Endometrial microvascular endothelial cells (primary cell): Measurements from ENCODE around the gene USP15. TPM values are rescaled to one million over a fixed set of nuclear protein-coding genes. Genes with fewer than 3 reads are reported as not detected.
"Not testable (repeated sequence)": the region's sequence is repeated elsewhere in the genome, so short reads cannot be mapped to it uniquely, and the experiment has no call there.

Source experiments
- in situ Hi-C: cut with HindIII; loops from 2 replicates; pipeline ENCODE4 v1.10.0; 2017; ENCODE audit warnings: low sequenced_read_pairs, low pct_unique_long_range_greater_than_20kb; ENCODE audit errors: inconsistent ontology term
- total RNA-seq: library from RNA; depleted of rRNA; stranded (reverse); fragments of >200 nt; gene quantifications from one replicate; pipeline ENCODE4 v1.2.3, GENCODE V29; 2015; ENCODE audit errors: inconsistent ontology term

USP15 gene
- total RNA-seq, 1 donor from 2014 or later, result 35.3 TPM

DNA sequence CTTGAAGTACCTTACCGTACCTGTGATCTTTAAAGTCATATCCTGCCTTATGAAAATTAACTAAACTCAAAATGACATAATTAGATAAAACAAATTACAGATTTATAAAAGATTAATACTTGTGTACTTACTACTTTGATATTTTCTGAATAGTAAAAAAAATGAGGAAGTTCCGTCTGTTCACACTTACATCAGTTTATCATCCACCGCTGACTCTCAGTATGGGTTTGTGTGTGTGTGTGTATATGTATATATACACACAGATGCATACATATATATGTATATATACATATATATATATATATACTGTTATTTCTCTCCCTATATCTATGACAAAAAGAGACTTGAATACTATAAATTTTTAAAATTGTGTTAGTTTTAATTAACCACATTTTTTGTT, 141.4 kb downstream of the USP15 start:
- in situ Hi-C loops, result no loop called here

DNA sequence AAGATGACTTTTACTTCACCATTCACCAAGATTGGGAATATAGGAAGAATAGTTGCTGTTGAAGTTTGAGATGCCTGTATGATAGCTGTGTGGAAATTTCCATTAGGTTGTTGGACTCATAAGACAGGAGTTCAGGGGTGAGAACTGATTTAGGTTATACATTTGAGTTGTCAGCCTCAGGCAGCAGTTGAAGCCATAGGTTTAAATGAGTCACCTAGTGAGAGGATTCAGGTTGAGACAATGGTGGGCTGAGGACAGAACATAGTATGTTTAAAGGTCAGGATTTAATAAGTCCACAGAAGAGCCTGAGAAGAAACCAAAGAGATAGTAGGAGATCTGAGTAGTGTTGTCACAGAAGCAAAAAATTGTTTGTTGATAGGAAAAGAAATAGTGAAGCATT, 142.8 kb downstream of the USP15 start:
- in situ Hi-C loops, result no loop called here

- in situ Hi-C loops, result no loop called here
Measured at GRCh38 chr12:62407587-62407986, 147.4 kb downstream of the USP15 start.

DNA sequence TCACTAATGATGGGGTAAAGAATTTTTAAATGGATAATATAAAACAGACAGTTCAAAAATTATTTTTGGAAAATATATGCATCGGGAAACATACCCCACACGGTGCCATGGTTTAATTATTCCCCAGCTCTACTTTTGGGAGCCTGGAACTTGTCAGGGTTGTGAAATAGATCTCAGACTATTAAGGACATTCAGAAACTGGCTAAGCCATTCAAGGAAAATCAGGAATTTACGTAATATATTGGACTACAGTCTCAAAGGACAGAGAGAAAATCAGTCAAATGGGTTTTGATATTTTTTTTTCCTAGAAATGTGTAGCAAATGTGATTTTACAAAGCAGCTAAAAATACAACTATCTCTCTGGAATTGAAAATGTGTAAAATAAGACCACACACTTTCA, 148.9 kb downstream of the USP15 start:
- in situ Hi-C loops, result no loop called here

- in situ Hi-C loops, result no loop called here
Measured at GRCh38 chr12:62414180-62414579, 154.0 kb downstream of the USP15 start.

DNA sequence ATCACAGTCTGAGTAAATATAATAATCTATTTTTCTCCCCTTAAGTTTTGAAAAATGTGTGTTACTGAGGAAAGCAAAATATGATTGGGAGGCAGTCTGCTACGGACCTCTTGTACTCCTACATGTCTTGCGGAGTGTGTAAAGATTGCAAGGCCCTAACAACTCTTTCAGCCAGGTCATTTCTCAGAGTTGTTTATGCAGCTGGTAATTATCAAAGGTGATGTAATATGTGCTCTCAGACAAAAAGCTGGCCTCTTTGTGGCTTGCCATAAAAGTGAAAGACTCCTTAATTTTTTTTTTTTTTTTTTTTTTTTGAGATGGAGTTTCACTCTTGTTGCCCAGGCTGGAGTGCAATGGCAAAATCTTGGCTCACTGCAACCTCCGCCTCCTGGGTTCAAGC, 165.9 kb downstream of the USP15 start:
- in situ Hi-C loops, result loop anchor here (25.0 kb wide), 1 partner anchor 361 kb away; no protein-coding TSS in a partner anchor

GRCh38 chr12:62429457-62429856, 169.3 kb downstream of the USP15 start:
- in situ Hi-C loops, result loop anchor here (25.0 kb wide), 1 partner anchor 358 kb away; no protein-coding TSS in a partner anchor

DNA sequence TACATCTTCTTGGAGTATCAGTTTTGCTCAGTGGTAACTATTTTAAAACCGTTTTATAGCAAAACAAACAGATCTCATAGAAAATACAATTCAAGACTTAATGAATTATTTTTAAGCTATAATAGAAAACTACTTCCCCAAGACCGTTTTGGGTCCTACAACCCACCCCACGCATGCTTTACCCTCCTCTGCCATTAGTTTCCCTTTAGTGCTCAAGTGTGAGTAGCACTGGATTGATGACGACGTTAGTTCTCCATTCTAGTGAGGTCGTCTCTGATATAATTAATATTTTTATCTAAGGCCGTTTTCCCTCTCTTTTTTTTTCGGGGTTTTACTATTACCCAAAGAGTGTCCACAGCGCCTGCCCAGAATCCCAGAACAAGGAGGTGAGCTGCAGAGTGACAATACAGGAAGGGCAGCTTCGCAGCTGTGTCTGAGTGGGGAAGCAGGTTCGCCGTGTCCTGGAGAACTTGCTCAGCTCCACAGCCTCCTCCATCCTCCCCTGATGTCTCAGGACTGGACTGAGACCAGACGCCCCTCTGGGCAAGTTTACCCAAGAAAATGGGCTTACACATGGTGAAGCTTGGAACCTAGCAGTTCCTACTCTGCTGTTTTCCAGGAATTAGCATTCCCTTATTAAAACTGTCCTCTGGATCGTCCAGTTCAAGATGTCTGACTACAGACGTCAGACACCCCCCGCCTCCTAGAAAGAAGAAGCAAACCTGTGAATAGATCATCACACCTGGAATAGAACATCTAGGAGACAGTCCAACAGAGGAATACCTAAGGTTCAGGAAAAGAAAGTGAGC, 174.5 kb downstream of the USP15 start:
- in situ Hi-C loops, result loop anchor here (25.0 kb wide), 1 partner anchor 353 kb away; no protein-coding TSS in a partner anchor

DNA sequence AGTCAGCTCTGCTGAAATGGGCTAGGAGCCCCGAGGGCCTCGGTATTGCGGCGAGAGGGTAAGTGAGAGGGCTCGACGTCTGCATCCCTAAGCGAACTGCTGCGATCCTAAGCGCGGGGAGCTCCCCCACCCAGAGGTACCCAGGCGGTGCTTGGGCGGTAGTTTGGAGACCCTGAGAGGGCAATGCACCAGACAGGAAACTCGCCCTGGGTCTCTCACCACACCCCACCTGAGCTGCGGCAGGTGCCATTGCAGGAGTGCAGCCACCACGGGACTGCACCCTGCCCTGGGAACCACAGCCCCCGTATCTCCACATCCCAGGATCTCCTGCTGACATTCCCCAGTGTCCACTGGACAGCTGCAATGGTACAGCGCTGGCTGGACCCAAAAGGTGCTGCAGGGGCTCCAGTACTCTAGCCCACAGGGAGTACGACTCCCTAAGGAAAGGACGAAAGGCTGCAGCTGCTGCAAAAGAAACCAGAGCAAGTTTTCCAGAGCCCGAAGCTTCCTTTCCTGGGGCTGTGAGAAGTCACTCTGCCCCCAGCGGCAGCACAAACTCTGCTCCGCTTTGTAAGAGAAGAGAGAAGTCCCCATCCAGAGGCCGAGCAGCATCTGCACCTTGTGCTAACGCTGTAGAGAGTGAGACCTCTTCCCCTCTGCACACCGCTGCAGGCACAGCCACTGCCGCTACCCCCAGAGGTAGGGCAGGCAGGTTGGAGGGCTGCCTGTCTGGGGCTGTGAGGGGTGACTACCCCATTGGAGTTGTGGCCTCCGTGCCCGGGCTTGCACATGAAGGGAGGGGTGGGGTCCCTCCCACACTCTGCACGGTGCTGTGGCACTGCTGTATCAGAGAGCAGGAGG, 175.3 kb downstream of the USP15 start:
- in situ Hi-C loops, result loop anchor here (25.0 kb wide), 1 partner anchor 352 kb away; no protein-coding TSS in a partner anchor

DNA sequence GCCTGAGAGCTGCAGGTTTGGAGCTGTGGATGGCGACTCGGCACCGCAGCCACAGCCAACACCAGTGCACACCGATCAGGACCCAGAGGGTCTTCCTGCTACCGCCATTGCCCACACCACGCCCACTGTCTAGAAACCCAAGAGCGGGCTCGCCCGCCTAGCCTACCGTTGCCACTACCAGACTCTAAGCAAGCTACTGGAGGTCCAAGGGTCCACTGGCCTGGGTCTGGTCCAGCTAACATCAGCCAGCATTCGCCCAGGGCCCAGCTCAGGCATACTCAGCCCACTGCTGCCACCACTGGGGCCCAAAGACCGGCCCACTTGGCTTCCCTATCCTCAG, 175.9 kb downstream of the USP15 start:
- in situ Hi-C loops, result loop anchor here (25.0 kb wide), 1 partner anchor 351 kb away; no protein-coding TSS in a partner anchor

DNA sequence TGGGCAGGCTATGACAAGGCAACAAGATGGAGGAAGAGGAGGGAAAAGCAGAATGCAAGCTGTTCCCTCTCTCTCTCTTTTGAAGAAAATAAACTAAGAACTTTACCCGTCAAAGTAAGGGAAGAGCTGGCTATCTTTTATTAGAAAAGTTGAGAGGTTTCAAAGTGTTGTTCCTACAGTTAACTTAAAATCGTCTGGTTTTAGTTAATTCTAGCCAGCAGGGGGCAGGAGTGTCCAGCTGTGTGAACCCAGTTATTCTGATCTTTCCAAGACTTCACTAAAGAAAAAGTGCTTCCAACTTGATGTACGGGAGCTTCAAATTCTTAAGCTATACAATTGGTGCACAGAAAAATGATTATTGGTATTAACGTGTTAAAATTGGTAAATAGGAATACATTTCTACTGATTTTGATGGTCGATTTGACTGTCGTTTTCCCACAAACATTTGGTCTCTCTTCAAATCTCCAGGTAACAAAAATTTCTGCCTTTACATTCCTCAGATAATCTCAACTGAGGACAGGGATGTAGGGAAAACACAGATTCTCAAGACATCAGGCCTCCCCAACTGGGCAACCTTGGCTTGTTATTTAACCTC, 178.0 kb downstream of the USP15 start:
- in situ Hi-C loops, result loop anchor here (25.0 kb wide), 1 partner anchor 349 kb away; no protein-coding TSS in a partner anchor

DNA sequence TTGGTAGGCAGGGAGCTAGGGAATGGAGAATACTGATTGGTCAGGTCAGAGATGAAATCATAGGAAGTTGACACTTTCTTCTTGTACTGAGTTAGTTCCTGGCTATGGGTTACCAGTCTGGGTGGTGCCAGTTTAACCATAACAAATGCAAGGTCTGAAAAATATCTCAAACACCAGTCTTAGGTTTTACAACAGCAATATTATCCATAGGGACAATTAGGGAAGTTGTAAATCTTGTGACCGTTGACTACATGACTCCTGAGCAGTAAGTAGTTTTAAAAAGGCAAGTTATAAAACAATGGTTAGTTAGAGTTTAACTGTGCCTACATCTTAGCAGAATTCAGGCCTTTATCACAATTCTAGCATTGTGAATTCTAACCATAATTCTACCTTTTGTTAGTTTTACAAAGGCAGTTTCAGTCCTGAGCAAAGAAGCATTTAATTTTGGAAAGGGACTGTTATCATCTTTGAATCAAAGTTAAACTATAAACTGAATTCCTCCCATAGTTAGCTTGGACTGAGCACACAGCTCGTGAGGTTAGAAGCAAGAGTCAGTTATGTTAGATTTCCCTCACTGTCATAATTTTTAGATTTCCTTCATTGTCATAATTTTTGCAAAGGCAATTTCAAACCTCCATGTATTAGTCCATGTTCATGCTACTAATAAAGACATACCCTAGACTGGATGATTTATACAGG, 186.7 kb downstream of the USP15 start:
- in situ Hi-C loops, result loop anchor here (25.0 kb wide), 1 partner anchor 340 kb away; no protein-coding TSS in a partner anchor

GRCh38 chr12:62448436-62448835, 188.2 kb downstream of the USP15 start:
- in situ Hi-C loops, result loop anchor here (25.0 kb wide), 1 partner anchor 339 kb away; no protein-coding TSS in a partner anchor

DNA sequence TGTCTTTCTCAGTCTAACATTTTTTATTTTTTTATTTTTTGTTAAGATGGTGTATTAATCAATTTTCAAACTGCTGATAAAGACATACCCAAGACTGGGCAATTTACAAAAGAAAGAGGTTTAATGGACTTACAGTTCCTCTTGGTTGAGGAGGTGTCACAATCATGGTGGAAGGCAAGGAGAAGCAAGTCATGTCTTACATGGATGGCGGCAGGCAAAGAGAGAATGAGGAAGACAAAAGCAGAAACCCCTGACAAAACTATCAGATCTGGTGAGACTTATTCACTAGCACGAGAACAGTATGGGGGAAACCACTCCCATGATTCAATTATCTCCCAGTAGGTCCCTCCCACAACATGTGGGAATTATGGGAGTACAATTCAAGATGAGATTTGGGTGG, 195.2 kb downstream of the USP15 start:
- in situ Hi-C loops, result not testable (repeated sequence)

DNA sequence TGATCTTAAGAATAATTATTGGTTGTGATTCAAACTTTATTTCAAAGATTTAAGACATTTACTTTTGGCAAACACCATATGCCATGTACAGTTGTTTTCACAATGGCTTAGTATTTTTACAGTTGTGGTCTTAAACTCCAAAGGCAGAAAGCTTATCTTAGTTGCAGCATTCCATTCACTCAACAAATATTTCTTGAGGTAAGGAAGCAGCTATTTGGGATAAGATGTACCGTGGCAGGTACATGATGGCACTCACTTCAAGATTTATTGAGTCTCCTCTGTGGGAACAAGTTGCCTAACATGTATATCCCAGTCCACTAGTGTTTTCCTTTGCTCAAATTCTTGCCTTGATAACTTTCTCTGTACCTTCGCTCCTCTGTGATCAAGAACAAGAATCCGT, 198.4 kb downstream of the USP15 start:
- in situ Hi-C loops, result no loop called here

DNA sequence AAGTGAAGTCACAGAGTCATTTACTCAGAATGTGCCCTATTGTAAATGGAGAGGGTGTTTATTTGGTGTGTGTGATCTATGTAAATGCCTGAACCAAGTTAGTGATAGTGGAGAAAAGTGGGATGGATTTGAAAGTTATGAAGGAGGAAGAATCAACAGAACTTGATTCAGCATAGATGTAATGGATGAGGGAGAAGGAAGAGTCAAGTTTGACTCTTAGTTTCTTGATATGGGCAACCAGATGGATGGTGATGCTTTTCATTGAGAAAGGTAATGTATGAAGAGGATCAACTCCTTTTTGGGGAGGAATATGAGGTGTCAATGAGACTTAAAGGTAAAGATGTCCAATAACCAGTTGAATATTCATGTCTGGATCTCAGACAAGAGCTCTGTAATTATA, 199.8 kb downstream of the USP15 start:
- in situ Hi-C loops, result no loop called here

GRCh38 chr12:62461171-62461837, 201.1 kb downstream of the USP15 start:
- in situ Hi-C loops, result not testable (repeated sequence)

DNA sequence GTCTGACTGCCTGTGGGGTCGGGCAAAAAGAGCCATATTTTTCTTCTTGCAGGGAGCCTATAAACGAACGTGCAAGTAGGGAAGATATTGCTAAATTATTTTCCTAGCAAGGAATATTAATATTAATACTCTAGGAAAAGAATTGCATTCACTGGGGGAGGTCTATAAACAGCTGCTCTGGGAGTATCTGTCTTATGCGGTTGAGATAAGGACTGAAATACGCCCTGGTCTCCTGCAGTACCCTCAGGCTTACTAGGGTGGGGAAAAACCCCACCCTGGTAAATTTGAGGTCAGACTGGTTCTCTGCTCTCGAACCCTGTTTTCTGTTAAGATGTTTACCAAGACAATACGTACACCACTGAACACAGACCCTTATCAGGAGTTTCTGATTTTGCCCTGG, 203.0 kb downstream of the USP15 start:
- in situ Hi-C loops, result not testable (repeated sequence)
